Adipocyte (in vitro differentiated cells): ENCODE results near the gene LRMDA.
"Not testable (repeated sequence)": the region's sequence is repeated elsewhere in the genome, so short reads cannot be mapped to it uniquely, and the experiment has no call there.

Experiments
- DNase-seq: peaks from one replicate; pipeline ENCODE4 v3.0.0-alpha.2; 2015; ENCODE audit warnings: low read depth
- H3K27me3 ChIP-seq: replicated peaks from 2 replicates; pipeline ENCODE4 v1.7.0; 2013; ENCODE audit warnings: mild to moderate bottlenecking, low read length, moderate library complexity; ENCODE audit not compliant: control insufficient read depth, insufficient read depth
- H3K36me3 ChIP-seq: 2 replicates; pipeline ENCODE4 v1.7.0; 2013; ENCODE audit warnings: low read length, mild to moderate bottlenecking, moderate library complexity; ENCODE audit not compliant: control insufficient read depth, insufficient read depth, severe bottlenecking
- H3K4me1 ChIP-seq: 2 replicates; pipeline ENCODE4 v1.7.0; 2013; ENCODE audit warnings: mild to moderate bottlenecking, low read length, moderate library complexity; ENCODE audit not compliant: control insufficient read depth, insufficient read depth
- H3K4me3 ChIP-seq: 2 replicates; pipeline ENCODE4 v1.7.0; 2013; ENCODE audit warnings: mild to moderate bottlenecking, low read length, moderate library complexity
- H3K9ac ChIP-seq: 2 replicates; pipeline ENCODE4 v1.7.0; 2013; ENCODE audit warnings: mild to moderate bottlenecking, low read length, moderate library complexity
- H3K9me3 ChIP-seq: 2 replicates; pipeline ENCODE4 v1.7.0; 2013; ENCODE audit warnings: mild to moderate bottlenecking, low read length, moderate library complexity; ENCODE audit not compliant: control insufficient read depth

The LRMDA gene

GRCh38 chr10:76526833-76527232 is 1095.4 kb downstream of the LRMDA start:
- H3K9me3 ChIP-seq, H3K27me3 ChIP-seq, H3K4me1 ChIP-seq, H3K9ac ChIP-seq, H3K4me3 ChIP-seq, H3K36me3 ChIP-seq, DNase-seq: not testable (repeated sequence)

GRCh38 chr10:76540331-76540730 is 1108.9 kb downstream of the LRMDA start:
- Histone ChIP-seq H3K9me3 (no peaks in the 10 kb centered on the region), H3K36me3 (no peaks in the 10 kb centered on the region), H3K27me3 (no peaks in the 10 kb centered on the region), H3K4me3 (no peak overlapping the region), H3K4me1 (peaks cover 3% of the 10 kb centered on the region), H3K9ac (no peak overlapping the region)
- no peak for DNase-seq

- H3K9me3 ChIP-seq = no peaks in the 10 kb centered on the region
- H3K27me3 ChIP-seq = no peaks in the 10 kb centered on the region
- DNase-seq = no peak
- H3K36me3 ChIP-seq = no peaks in the 10 kb centered on the region
- H3K4me1 ChIP-seq = peaks cover 3% of the 10 kb centered on the region
- H3K4me3 ChIP-seq = no peak overlapping the region
- H3K9ac ChIP-seq = no peak overlapping the region
Observed at GRCh38 chr10:76540786-76541185, 1109.4 kb downstream of the LRMDA start.

- Histone ChIP-seq H3K4me3 (no peak overlapping the region), H3K4me1 (peaks cover 3% of the 10 kb centered on the region), H3K36me3 (no peaks in the 10 kb centered on the region), H3K9me3 (no peaks in the 10 kb centered on the region), H3K27me3 (no peaks in the 10 kb centered on the region), H3K9ac (no peak overlapping the region)
- DNase-seq = no peak
Observed at GRCh38 chr10:76541852-76542251, 1110.4 kb downstream of the LRMDA start.

GRCh38 chr10:76542307-76542930 is 1111.0 kb downstream of the LRMDA start:
- Histone ChIP-seq H3K36me3 (no peaks in the 10 kb centered on the region), H3K9ac (no peak overlapping the region), H3K4me3 (no peak overlapping the region), H3K4me1 (peaks cover 3% of the 10 kb centered on the region), H3K9me3 (no peaks in the 10 kb centered on the region), H3K27me3 (no peaks in the 10 kb centered on the region)
- DNase-seq = no peak

GRCh38 chr10:76543655-76544054 is 1112.2 kb downstream of the LRMDA start:
- H3K4me1 ChIP-seq = peaks cover 3% of the 10 kb centered on the region
- no peak overlapping the region for H3K4me3 ChIP-seq
- no peaks in the 10 kb centered on the region for H3K36me3 ChIP-seq
- no peaks in the 10 kb centered on the region for H3K27me3 ChIP-seq
- peak; percentile 39 for DNase-seq
- no peak overlapping the region for H3K9ac ChIP-seq
- H3K9me3 ChIP-seq = no peaks in the 10 kb centered on the region

- peaks cover 3% of the 10 kb centered on the region for H3K4me1 ChIP-seq
- no peaks in the 10 kb centered on the region for H3K36me3 ChIP-seq
- peak; percentile 19 for DNase-seq
- H3K9ac ChIP-seq = no peak overlapping the region
- H3K4me3 ChIP-seq = no peak overlapping the region
- no peaks in the 10 kb centered on the region for H3K27me3 ChIP-seq
- no peaks in the 10 kb centered on the region for H3K9me3 ChIP-seq
Observed at GRCh38 chr10:76544789-76545188, 1113.4 kb downstream of the LRMDA start.

- Histone ChIP-seq H3K4me3 (no peak overlapping the region), H3K27me3 (no peaks in the 10 kb centered on the region), H3K9me3 (no peaks in the 10 kb centered on the region), H3K9ac (no peak overlapping the region), H3K4me1 (peaks cover 11% of the 10 kb centered on the region), H3K36me3 (no peaks in the 10 kb centered on the region)
- no peak for DNase-seq
Observed at GRCh38 chr10:76546411-76546810, 1115.0 kb downstream of the LRMDA start.

- H3K4me3 ChIP-seq = no peak overlapping the region
- DNase-seq = peak; percentile 96
- H3K9me3 ChIP-seq = no peaks in the 10 kb centered on the region
- H3K27me3 ChIP-seq = no peaks in the 10 kb centered on the region
- no peaks in the 10 kb centered on the region for H3K36me3 ChIP-seq
- no peak overlapping the region for H3K9ac ChIP-seq
- peaks cover 11% of the 10 kb centered on the region for H3K4me1 ChIP-seq
Observed at GRCh38 chr10:76547352-76547972, 1116.0 kb downstream of the LRMDA start.

GRCh38 chr10:76548716-76549115 is 1117.3 kb downstream of the LRMDA start:
- Histone ChIP-seq H3K27me3 (no peaks in the 10 kb centered on the region), H3K4me1 (peaks cover 11% of the 10 kb centered on the region), H3K9me3 (no peaks in the 10 kb centered on the region), H3K36me3 (no peaks in the 10 kb centered on the region), H3K9ac (no peak overlapping the region), H3K4me3 (no peak overlapping the region)
- DNase-seq = no peak

GRCh38 chr10:76549171-76549570 is 1117.7 kb downstream of the LRMDA start:
- Histone ChIP-seq H3K36me3 (no peaks in the 10 kb centered on the region), H3K9ac (no peak overlapping the region), H3K9me3 (no peaks in the 10 kb centered on the region), H3K4me3 (no peak overlapping the region), H3K4me1 (peaks cover 11% of the 10 kb centered on the region), H3K27me3 (no peaks in the 10 kb centered on the region)
- no peak for DNase-seq

GRCh38 chr10:76550806-76551205 is 1119.4 kb downstream of the LRMDA start:
- peaks cover 8% of the 10 kb centered on the region for H3K4me1 ChIP-seq
- H3K36me3 ChIP-seq = no peaks in the 10 kb centered on the region
- H3K9me3 ChIP-seq = no peaks in the 10 kb centered on the region
- peak overlapping the region; percentile 33 for H3K9ac ChIP-seq
- H3K27me3 ChIP-seq = no peaks in the 10 kb centered on the region
- peak; percentile 36 for DNase-seq
- H3K4me3 ChIP-seq = no peak overlapping the region
